ENCODE data around the gene ADPRHL1.

DNA sequence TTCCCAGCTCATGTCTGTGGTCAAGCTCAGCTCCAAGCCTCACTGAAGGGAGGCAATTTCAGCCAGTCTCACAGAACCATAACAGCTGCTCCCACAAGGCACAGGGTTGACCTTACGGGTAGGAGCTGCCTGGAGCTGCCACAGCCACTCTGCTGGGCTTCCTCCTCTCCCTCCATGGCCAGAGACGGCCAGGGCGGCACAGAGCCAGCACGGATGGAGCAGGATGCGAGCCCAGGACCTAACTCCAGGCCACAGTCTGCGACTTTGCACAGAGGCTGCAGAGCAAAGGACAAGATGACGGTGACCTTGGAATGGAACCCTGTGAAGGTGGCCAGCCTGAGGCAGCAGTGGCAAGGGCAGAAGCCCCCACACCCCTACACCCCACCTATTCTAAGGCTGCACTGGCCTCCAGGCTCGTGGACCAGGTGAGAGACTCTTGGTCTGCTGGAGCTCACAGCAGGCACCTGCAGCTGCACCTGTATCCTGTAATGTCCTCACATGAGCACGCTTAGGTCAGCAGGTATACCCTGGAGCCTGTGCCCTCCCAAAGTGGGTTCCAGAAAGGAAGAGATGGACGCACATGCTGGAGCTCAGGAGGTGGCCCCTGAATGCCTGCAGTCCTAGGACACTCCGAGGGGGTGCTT lies 29.6 kb downstream of the ADPRHL1 start:
- TF ChIP-seq, protein P1, sequence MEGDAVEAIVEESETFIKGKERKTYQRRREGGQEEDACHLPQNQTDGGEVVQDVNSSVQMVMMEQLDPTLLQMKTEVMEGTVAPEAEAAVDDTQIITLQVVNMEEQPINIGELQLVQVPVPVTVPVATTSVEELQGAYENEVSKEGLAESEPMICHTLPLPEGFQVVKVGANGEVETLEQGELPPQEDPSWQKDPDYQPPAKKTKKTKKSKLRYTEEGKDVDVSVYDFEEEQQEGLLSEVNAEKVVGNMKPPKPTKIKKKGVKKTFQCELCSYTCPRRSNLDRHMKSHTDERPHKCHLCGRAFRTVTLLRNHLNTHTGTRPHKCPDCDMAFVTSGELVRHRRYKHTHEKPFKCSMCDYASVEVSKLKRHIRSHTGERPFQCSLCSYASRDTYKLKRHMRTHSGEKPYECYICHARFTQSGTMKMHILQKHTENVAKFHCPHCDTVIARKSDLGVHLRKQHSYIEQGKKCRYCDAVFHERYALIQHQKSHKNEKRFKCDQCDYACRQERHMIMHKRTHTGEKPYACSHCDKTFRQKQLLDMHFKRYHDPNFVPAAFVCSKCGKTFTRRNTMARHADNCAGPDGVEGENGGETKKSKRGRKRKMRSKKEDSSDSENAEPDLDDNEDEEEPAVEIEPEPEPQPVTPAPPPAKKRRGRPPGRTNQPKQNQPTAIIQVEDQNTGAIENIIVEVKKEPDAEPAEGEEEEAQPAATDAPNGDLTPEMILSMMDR (IDR thresholded peaks at IDR 0.05 in 8 of 11, conservative IDR thresholded peaks at IDR 0.05 in 3 of 11) = no peak
- TF ChIP-seq POLR2AphosphoS5 (IDR thresholded peaks at IDR 0.05) = peak; percentile 23 to 62 (median 61)

All from spleen (tissue), 7 donors.